ENCODE results near the gene RNASE8.

DNA sequence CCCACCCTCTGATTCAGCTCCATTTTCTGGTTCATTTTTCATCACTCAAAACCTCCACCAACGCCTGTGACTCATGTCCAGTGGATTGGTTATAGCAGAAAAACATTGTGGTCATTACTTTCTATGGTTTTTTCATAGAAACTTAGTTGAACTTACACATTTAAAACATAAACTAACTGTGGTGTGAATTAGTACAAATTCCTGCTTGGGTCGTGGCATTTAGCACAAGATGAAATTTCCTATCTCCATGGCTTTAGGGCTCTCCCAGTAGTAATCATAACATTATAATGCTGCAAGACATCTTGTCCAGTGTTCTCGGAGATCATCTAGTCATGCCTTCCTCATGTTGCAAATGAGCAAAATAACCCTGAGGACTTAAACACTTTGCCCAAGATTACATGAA, 8.3 kb upstream of the RNASE8 start:
- no peak for TF ChIP-seq CTCF (IDR thresholded peaks at IDR 0.05)
- TF ChIP-seq POLR2A (IDR thresholded peaks at IDR 0.05), result no peak
